ENCODE measurements around the gene YIPF4.

Gene YIPF4

GRCh38 chr2:32278478-32278853 lies 762 bp downstream of the YIPF4 start:
- no peak for TF ChIP-seq REST (IDR thresholded peaks at IDR 0.05; ENCODE audit: low read depth)
- no peak for TF ChIP-seq YY1 (IDR thresholded peaks at IDR 0.05; ENCODE audit: low read depth)
- no peak for TF ChIP-seq ZBTB7A (IDR thresholded peaks at IDR 0.05; ENCODE audit: low read depth)
- no peak for TF ChIP-seq FOXM1 (IDR thresholded peaks at IDR 0.05; ENCODE audit: borderline replicate concordance, low read depth)
- TF ChIP-seq TCF12 (IDR thresholded peaks at IDR 0.05; ENCODE audit: low read depth), result no peak
- no peak for TF ChIP-seq CREB1 (IDR thresholded peaks at IDR 0.05; ENCODE audit: low read depth)
- no peak for TF ChIP-seq NFIC (IDR thresholded peaks at IDR 0.05)
- no peak for TF ChIP-seq RAD21 (IDR thresholded peaks at IDR 0.05; ENCODE audit: low read depth)
- TF ChIP-seq MAX (IDR thresholded peaks at IDR 0.05), result no peak
- no peak for TF ChIP-seq EGR1 (IDR thresholded peaks at IDR 0.05)
- TF ChIP-seq CEBPB (IDR thresholded peaks at IDR 0.05), result no peak
- TF ChIP-seq TEAD4 (IDR thresholded peaks at IDR 0.05), result no peak
- TF ChIP-seq EP300 (IDR thresholded peaks at IDR 0.05; ENCODE audit: borderline replicate concordance), result no peak
- no peak for TF ChIP-seq TAF1 (IDR thresholded peaks at IDR 0.05; ENCODE audit: low read depth)
- TF ChIP-seq USF1 (IDR thresholded peaks at IDR 0.05), result no peak

- no peak for TF ChIP-seq RAD21 (IDR thresholded peaks at IDR 0.05; ENCODE audit: low read depth)
- no peak for TF ChIP-seq TAF1 (IDR thresholded peaks at IDR 0.05; ENCODE audit: low read depth)
- TF ChIP-seq TCF12 (IDR thresholded peaks at IDR 0.05; ENCODE audit: low read depth), result no peak
- no peak for TF ChIP-seq EP300 (IDR thresholded peaks at IDR 0.05; ENCODE audit: borderline replicate concordance)
- no peak for TF ChIP-seq CEBPB (IDR thresholded peaks at IDR 0.05)
- no peak for TF ChIP-seq REST (IDR thresholded peaks at IDR 0.05; ENCODE audit: low read depth)
- TF ChIP-seq YY1 (IDR thresholded peaks at IDR 0.05; ENCODE audit: low read depth), result no peak
Observed at GRCh38 chr2:32284321-32284720, 6.6 kb downstream of the YIPF4 start.

- TF ChIP-seq CEBPB (IDR thresholded peaks at IDR 0.05), result no peak
Observed at GRCh38 chr2:32289165-32289999, 11.7 kb downstream of the YIPF4 start.

GRCh38 chr2:32290000-32290339 lies 12.3 kb downstream of the YIPF4 start:
- no peak for TF ChIP-seq CEBPB (IDR thresholded peaks at IDR 0.05)
- TF ChIP-seq EP300 (IDR thresholded peaks at IDR 0.05; ENCODE audit: borderline replicate concordance), result no peak
- TF ChIP-seq TEAD4 (IDR thresholded peaks at IDR 0.05), result no peak
- no peak for TF ChIP-seq USF1 (IDR thresholded peaks at IDR 0.05)
- TF ChIP-seq ZBTB7A (IDR thresholded peaks at IDR 0.05; ENCODE audit: low read depth), result no peak
- TF ChIP-seq YY1 (IDR thresholded peaks at IDR 0.05; ENCODE audit: low read depth), result no peak

- TF ChIP-seq REST (IDR thresholded peaks at IDR 0.05; ENCODE audit: low read depth) (no peak), ZBTB7A (IDR thresholded peaks at IDR 0.05; ENCODE audit: low read depth) (no peak), YY1 (IDR thresholded peaks at IDR 0.05; ENCODE audit: low read depth) (no peak), USF1 (IDR thresholded peaks at IDR 0.05) (no peak), EGR1 (IDR thresholded peaks at IDR 0.05) (no peak), TEAD4 (IDR thresholded peaks at IDR 0.05) (no peak), MAX (IDR thresholded peaks at IDR 0.05) (no peak), TAF1 (IDR thresholded peaks at IDR 0.05; ENCODE audit: low read depth) (no peak), EP300 (IDR thresholded peaks at IDR 0.05; ENCODE audit: borderline replicate concordance) (no peak), CREB1 (IDR thresholded peaks at IDR 0.05; ENCODE audit: low read depth) (no peak), NFIC (IDR thresholded peaks at IDR 0.05) (no peak), TCF12 (IDR thresholded peaks at IDR 0.05; ENCODE audit: low read depth) (no peak)
Observed at GRCh38 chr2:32291746-32292145, 14.0 kb downstream of the YIPF4 start.
